HG03175 (cell line): ENCODE measurements around the gene GFM2.
"Not testable (repeated sequence)": the region's sequence is repeated elsewhere in the genome, so short reads cannot be mapped to it uniquely, and the experiment has no call there.

ENCODE experiments used
- ATAC-seq: cut with Tn5 transposase; IDR thresholded peaks from one replicate; pipeline ENCODE4 v1.9.1; 2021; ENCODE audit warnings: mild to moderate bottlenecking, moderate library complexity; ENCODE audit not compliant: unreplicated experiment

The GFM2 gene

GRCh38 chr5:74766849-74767578, at the start of gene GFM2, which contains the start of gene NSA2:
TSS of gene GFM2 (minus strand) at chr5:74767117. CDS start at chr5:74763742, 3,375 bp downstream.
TSS of gene NSA2 (plus strand) at chr5:74767249. CDS start at chr5:74767361, 112 bp downstream.
- ATAC-seq: peak; percentile 86

GRCh38 chr5:74810915-74811314, 44.0 kb upstream of the GFM2 start:
- no peak for ATAC-seq

GRCh38 chr5:74801941-74802340, 35.0 kb upstream of the GFM2 start:
- ATAC-seq: no peak

GRCh38 chr5:74801197-74801596, 34.3 kb upstream of the GFM2 start:
- ATAC-seq: no peak

- no peak for ATAC-seq
Measured at GRCh38 chr5:74798977-74799911, 32.3 kb upstream of the GFM2 start.

- not testable (repeated sequence) for ATAC-seq
Measured at GRCh38 chr5:74791669-74792068, 24.8 kb upstream of the GFM2 start.

- ATAC-seq: no peak
Measured at GRCh38 chr5:74787424-74787823, 20.5 kb upstream of the GFM2 start.

- no peak for ATAC-seq
Measured at GRCh38 chr5:74786851-74787250, 19.9 kb upstream of the GFM2 start.

- ATAC-seq: no peak
Measured at GRCh38 chr5:74778609-74779008, 11.7 kb upstream of the GFM2 start.

- no peak for ATAC-seq
Measured at GRCh38 chr5:74772359-74772758, 5.4 kb upstream of the GFM2 start.

GRCh38 chr5:74767579-74767913, 629 bp upstream of the GFM2 start:
- no peak for ATAC-seq

- ATAC-seq: peak; percentile 45
Measured at GRCh38 chr5:74766418-74766848, 484 bp downstream of the GFM2 start.

GRCh38 chr5:74765929-74766328, 988 bp downstream of the GFM2 start:
- no peak for ATAC-seq

- ATAC-seq: no peak
Measured at GRCh38 chr5:74765201-74765600, 1.7 kb downstream of the GFM2 start.

GRCh38 chr5:74763504-74763903, 3.4 kb downstream of the GFM2 start:
- ATAC-seq: no peak

- no peak for ATAC-seq
Measured at GRCh38 chr5:74762599-74762998, 4.3 kb downstream of the GFM2 start.

- ATAC-seq: no peak
Measured at GRCh38 chr5:74761241-74761640, 5.7 kb downstream of the GFM2 start.

- not testable (repeated sequence) for ATAC-seq
Measured at GRCh38 chr5:74748742-74749141, 18.2 kb downstream of the GFM2 start.

GRCh38 chr5:74738406-74738805, 28.5 kb downstream of the GFM2 start:
- ATAC-seq: no peak

GRCh38 chr5:74736759-74737158, 30.2 kb downstream of the GFM2 start:
- no peak for ATAC-seq

- no peak for ATAC-seq
Measured at GRCh38 chr5:74725331-74725730, 41.6 kb downstream of the GFM2 start.

- ATAC-seq: no peak
Measured at GRCh38 chr5:74722271-74722670, 44.6 kb downstream of the GFM2 start.
